GM04504 (cell line): ENCODE results near the gene TNFRSF13B.
"Not testable (repeated sequence)": the region's sequence is repeated elsewhere in the genome, so short reads cannot be mapped to it uniquely, and the experiment has no call there.

ENCODE experiments used
- DNase-seq: peaks from one replicate; pipeline ENCODE4 v3.0.0-alpha.2; 2012; ENCODE audit warnings: low read depth

The TNFRSF13B gene

GRCh38 chr17:17004997-17005614, 33.2 kb upstream of the TNFRSF13B start:
- not testable (repeated sequence) for DNase-seq

- no peak for DNase-seq
Observed at GRCh38 chr17:17004251-17004996, 32.5 kb upstream of the TNFRSF13B start.

- not testable (repeated sequence) for DNase-seq
Observed at GRCh38 chr17:17002731-17003715, 31.1 kb upstream of the TNFRSF13B start.

- no peak for DNase-seq
Observed at GRCh38 chr17:17001874-17002520, 30.1 kb upstream of the TNFRSF13B start.

GRCh38 chr17:17001076-17001777, 29.3 kb upstream of the TNFRSF13B start:
- no peak for DNase-seq

- DNase-seq: no peak
Observed at GRCh38 chr17:16999931-17000625, 28.2 kb upstream of the TNFRSF13B start.

- DNase-seq: no peak
Observed at GRCh38 chr17:16997514-16998429, 25.9 kb upstream of the TNFRSF13B start.

- not testable (repeated sequence) for DNase-seq
Observed at GRCh38 chr17:16996726-16997125, 24.8 kb upstream of the TNFRSF13B start.

- DNase-seq: no peak
Observed at GRCh38 chr17:16995930-16996329, 24.0 kb upstream of the TNFRSF13B start.

GRCh38 chr17:16994631-16995030, 22.7 kb upstream of the TNFRSF13B start:
- DNase-seq: no peak

- peak; percentile 32 for DNase-seq
Observed at GRCh38 chr17:16991349-16992009, 19.6 kb upstream of the TNFRSF13B start.

- peak; percentile 61 for DNase-seq
Observed at GRCh38 chr17:16989953-16990860, 18.3 kb upstream of the TNFRSF13B start.

GRCh38 chr17:16989230-16989952, 17.5 kb upstream of the TNFRSF13B start:
- no peak for DNase-seq

- no peak for DNase-seq
Observed at GRCh38 chr17:16988749-16989229, 16.9 kb upstream of the TNFRSF13B start.

- DNase-seq: peak; percentile 65
Observed at GRCh38 chr17:16987830-16988601, 16.1 kb upstream of the TNFRSF13B start.
